ENCODE measurements around the gene IL17C. TPM values are rescaled to one million over a fixed set of nuclear protein-coding genes. Genes with fewer than 3 reads are reported as not detected.
A peak's percentile ranks its signal among the peaks of the same experiment; 100 is the strongest.

IL17C gene
- total RNA-seq, 1 experiment from 2014 or later: not detected

DNA sequence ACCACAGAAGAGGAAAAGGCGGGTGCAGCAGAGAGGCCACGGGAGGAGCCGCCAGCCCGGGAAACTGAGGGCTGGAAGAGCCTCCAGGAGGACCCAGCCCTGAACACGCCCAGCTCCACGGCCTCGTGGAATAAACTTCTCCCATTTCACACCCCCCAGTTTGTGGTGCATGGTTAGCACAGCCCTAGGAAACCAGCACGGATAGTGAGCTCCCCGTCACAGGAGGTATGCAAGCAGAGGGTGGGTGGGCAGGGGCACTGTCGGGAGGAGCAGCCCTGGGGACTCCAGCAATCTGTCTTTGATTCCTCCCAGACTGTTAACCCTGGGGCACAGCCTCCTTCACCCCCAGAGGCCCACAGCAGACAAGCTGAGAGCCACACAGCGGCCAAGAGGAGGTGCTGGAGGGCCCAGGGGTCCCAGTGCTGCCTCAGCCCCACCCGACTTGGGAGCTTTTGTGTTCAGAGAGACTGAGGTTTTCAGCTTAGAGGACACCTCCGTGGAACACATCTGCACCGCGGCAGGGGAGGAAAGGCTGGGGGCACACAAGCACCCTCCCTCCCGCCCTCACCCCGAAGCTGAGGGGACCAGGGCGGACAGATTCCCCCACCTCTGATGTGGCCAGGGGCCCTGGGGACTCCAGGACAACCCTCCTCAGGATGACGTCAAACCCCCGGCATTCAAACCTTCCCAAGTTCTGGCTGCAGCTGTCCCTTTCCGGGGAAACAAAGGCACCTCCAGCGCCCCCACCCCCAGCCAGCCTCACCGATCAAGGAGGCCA lies 1.7 kb upstream of the IL17C start:
- in situ Hi-C loops (cut with HindIII; ENCODE audit: low pct_unique_long_range_greater_than_20kb, low sequenced_read_pairs): no loop called here
- DNase-seq (ENCODE audit: low read depth): no peak

DNA sequence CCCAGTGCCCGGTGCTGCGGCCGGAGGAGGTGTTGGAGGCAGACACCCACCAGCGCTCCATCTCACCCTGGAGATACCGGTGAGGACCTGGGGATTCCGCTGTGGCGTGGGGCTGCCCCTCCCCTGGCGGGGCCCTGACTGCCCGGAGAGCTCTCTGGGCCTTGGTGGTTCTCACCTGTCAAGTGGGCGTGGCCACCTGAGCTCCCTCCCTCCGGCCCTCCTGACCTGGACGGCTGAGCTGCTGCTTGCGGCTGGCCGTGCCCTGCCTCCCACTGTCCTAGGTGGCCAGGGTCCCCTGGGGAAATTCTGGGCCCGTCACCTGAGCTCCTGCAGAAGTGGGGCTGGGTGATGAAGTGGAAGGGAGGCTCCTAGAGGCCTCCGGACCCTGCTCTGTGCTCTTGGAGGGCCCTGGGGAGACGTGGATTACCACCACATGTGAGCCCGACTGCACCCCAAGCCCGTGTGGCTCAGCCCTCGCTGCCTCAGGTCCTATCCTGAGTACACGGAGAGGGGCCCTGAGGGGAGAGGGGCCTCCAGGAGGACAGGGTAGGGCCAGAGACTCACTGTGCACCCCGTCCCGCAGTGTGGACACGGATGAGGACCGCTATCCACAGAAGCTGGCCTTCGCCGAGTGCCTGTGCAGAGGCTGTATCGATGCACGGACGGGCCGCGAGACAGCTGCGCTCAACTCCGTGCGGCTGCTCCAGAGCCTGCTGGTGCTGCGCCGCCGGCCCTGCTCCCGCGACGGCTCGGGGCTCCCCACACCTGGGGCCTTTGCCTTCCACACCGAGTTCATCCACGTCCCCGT lies 1.1 kb downstream of the IL17C start:
- in situ Hi-C loops (cut with HindIII; ENCODE audit: low pct_unique_long_range_greater_than_20kb, low sequenced_read_pairs): no loop called here
- no peak for DNase-seq (ENCODE audit: low read depth)

DNA sequence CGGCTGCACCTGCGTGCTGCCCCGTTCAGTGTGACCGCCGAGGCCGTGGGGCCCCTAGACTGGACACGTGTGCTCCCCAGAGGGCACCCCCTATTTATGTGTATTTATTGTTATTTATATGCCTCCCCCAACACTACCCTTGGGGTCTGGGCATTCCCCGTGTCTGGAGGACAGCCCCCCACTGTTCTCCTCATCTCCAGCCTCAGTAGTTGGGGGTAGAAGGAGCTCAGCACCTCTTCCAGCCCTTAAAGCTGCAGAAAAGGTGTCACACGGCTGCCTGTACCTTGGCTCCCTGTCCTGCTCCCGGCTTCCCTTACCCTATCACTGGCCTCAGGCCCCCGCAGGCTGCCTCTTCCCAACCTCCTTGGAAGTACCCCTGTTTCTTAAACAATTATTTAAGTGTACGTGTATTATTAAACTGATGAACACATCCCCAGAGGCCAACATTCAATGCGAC lies 1.7 kb downstream of the IL17C start:
- DNase-seq (ENCODE audit: low read depth): no peak
- in situ Hi-C loops (cut with HindIII; ENCODE audit: low pct_unique_long_range_greater_than_20kb, low sequenced_read_pairs): no loop called here

DNA sequence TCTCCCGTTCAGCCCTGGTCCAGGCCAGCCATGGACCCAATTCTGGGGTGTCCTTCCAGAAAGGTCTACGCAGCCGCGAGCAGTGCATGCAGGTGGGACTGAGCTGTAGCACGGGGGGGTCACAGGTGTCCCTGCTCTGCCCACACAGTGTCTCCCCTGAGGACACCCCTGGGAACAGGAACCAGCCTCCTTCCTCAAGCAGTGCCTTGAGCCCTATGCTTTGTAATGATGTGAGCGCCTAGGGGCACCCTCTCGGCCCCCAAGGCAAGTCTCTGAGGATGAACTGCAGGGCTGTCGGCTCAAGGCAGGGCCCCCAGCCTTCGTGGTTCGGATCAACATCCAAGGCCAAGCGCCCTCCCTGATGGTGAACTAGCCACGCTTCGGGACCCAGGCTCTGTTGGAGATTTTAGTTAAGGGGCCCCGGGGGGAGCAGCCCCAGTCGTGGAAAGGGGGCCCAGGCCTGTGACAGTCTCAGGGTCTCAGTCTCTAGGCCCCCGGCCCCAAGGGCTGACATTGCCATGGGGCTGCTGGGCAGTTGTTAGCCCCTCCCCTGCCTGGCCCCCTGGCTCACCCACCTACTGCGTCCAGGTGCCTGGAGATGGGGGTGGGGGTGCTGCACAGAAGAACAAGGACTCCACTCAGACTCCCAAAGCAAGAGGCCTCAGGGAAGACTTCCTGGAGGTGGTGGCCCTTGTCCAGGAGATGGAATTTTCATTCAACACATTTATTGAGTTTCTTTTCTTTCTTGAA lies 2.3 kb downstream of the IL17C start:
- DNase-seq (ENCODE audit: low read depth): no peak
- in situ Hi-C loops (cut with HindIII; ENCODE audit: low pct_unique_long_range_greater_than_20kb, low sequenced_read_pairs): no loop called here

DNA sequence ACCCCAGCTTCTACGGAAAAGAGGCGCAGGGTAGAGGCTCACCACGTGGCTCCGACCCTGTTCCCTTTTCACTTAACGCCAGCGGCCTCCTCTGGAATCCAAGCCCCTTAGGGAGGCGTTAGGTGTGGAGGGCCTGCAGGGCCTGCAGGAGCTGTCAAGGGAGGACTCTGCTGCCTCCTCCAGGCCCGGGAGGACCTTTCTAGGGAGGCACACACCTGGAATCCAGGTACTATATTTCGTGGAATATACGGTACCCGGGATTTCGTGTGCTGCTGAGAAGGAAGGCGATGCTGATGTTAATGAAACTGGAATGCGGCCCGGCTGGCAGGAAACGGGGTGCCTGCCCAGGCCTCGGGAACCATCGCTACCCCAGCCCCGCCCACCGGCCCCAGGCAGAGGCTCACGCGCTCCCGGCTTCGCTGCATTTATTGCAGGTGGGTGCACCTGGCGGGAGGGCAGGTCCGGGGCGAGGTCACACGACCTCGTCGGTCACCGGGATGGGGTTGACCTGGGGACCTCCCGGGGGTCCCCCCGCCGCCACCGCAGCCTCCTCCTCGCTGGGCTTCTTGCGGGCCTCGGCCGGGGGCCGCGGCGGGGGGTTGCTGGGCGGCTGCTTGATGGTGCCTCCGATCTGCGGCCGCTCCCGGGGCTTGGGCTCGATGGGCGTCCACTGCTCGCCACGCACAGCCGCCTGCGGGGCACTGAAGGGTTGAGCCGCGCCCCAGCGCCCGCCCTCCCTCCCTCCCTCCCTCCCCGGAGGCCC lies 4.7 kb downstream of the IL17C start:
- DNase-seq (ENCODE audit: low read depth): no peak
- in situ Hi-C loops (cut with HindIII; ENCODE audit: low pct_unique_long_range_greater_than_20kb, low sequenced_read_pairs): no loop called here

DNA sequence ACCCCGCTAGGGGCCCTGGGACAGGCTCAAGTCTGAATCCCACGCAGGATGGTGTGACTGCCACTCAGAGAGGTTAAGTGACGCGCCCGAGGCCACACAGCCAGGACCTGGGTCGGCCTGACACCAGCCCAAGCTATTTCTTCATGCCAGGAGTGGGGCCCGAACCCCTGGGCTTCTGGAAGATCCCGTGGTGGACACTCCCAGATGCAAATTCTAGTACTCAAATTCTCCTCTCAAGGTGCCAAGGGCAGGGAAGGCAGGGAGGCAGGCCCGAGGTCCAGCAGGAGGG lies 5.2 kb downstream of the IL17C start:
- in situ Hi-C loops (cut with HindIII; ENCODE audit: low pct_unique_long_range_greater_than_20kb, low sequenced_read_pairs): no loop called here
- no peak for DNase-seq (ENCODE audit: low read depth)

DNA sequence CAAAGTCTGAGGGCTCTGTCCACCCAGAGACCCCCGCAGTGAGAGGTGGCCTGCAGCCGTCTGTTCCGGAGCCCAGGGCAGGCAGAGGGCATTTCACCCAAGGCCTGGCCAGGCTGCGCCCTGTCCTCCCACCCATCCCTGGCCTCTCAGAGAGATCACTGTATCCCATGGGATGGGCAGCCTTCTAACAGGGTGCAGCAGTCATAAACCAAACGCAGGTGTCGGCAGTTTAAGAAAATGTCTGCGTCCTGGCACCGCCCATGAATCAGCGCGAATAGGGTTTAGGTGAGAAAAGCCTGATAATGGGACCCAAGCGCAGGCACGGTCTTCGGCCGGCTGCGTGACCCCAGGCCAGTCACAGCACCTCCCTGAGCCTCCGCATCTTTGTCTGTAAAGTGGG lies 7.1 kb downstream of the IL17C start:
- no peak for DNase-seq (ENCODE audit: low read depth)
- in situ Hi-C loops (cut with HindIII; ENCODE audit: low pct_unique_long_range_greater_than_20kb, low sequenced_read_pairs): no loop called here

DNA sequence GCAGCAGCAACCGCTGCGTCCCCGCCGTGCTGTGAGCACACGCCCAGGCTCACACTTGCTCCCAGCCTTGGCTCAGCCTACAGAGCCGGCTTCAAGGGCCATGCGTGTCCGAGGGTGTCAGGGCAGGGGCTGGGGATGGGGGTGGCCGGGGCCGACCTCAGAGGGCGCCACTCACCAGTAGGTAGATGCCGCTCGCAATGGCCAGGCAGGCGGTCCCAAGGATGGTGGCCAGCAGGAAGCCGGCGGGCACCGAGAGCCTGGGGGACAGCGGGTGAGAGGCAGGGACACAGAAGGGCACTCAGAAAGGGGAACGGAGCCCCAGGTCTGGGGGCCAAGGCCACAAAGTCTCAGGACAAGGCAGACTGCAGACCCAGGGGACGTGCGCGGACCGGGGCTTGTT lies 7.6 kb downstream of the IL17C start:
- DNase-seq (ENCODE audit: low read depth): no peak

DNA sequence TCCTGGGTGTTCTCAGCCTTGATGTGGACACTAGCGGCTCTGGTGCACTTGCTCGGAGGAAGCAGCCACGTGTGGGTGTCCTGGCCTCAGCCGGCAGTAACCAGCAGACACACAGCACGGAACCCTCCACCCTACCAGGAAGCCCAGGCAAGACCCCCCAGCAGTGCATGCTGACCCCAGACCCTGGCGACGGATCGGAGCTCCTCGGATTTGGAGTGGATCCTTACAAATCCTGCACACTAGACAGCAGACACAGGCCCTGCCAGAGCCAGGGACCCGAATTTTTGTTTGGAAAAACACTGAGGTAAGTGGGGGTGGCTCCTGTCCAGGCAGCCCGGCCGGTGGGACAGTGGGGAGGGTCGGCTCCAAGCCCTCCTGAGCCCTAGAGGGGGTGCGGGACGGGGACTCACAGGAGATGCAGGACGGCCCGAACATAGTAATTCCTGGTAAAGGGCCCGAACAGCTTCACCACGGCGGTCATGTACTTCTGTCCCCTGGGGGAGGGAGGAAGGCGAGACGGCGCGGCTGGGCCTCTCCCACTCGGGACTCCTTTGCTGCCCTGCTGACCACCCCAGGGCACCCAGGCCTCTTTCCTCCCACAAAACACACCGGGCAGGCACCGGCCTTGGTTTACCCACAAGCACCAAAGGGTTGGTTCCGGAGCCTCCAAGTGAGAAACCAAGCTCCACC lies 8.1 kb downstream of the IL17C start:
- in situ Hi-C loops (cut with HindIII; ENCODE audit: low pct_unique_long_range_greater_than_20kb, low sequenced_read_pairs): no loop called here
- no peak for DNase-seq (ENCODE audit: low read depth)

More for the DNA sequence above, 7.6 kb downstream of the IL17C start:
- in situ Hi-C loops (cut with HindIII; ENCODE audit: low pct_unique_long_range_greater_than_20kb, low sequenced_read_pairs): no loop called here

DNA sequence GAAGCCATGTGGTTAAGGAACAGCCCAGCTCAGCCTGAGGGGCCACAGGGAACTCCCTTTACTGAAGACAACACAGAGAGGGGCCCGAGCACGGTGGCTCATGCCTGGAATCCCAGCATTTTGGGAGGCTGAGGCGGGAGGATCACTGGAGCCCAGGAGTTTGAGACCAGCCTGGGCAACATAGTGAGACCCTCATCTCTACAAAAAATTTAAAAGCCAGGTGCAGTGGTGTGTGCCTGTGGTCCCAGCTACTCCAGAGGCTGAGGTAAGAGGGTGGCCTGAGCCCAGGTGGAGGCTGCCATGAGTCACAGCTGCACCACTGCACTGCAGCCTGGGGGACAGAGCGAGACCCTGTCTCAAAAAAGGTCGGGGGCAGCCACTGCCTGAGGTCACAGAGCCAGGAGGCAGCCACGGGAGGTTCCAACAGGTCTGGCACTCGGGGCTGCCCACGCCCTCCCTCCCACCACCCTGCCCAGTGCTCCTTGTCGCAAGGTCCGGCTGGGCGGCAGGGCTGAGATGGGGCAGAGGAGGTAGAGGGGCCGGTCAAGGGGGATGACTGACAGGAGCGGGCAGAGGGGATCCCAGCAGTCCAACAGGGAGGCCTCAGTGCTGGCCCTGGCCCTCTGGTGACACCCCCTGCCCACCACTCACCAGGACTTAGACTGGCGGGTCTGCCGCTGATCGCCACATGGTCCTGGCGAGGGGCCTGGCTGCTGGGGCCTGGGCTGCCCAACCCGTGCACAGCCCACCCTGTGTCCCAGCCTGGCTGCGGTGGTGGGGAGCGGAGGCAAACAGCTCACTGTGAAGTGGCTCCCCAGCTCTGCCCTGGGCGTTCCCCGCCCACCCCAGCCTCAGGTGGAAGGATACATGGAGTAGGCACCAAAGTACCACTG lies 9.1 kb downstream of the IL17C start:
- DNase-seq (ENCODE audit: low read depth): no peak
- in situ Hi-C loops (cut with HindIII; ENCODE audit: low pct_unique_long_range_greater_than_20kb, low sequenced_read_pairs): no loop called here

DNA sequence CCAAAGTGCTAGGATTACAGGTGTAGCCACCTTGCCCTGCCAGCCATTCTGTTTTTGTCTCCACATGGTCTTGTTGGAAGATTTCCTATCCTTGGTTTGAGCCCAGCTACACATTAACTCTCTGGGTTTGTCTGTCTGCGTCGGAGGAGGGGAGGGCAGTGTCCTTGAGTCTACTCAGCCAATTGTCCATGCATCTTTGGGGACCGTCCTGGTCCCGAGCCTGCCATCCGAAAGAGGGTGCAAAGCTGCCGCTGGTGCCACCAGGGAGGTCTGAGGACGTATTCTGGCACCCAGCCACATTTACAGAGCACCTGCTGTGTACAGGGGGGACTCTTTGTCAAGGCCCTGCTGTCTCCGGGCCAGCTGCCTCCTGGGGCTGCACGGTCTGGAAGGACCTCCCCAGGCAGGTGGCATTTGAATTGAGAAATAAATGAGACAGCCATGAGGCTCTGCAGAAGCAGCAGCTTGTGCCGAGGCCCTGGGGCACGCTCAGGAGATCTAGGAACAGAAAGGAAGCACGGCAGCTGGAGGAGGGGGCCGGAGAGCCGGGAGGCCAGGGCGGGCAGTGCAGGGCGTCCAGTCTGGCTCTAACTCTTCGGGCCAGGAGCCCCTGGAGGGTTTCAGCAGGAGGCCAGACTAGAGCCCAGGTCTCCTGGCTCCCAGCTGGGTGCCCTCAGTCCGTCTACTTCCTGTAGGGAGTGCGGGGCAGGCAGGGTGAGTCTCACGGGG lies 11.0 kb downstream of the IL17C start:
- in situ Hi-C loops (cut with HindIII; ENCODE audit: low pct_unique_long_range_greater_than_20kb, low sequenced_read_pairs): no loop called here
- no peak for DNase-seq (ENCODE audit: low read depth)

DNA sequence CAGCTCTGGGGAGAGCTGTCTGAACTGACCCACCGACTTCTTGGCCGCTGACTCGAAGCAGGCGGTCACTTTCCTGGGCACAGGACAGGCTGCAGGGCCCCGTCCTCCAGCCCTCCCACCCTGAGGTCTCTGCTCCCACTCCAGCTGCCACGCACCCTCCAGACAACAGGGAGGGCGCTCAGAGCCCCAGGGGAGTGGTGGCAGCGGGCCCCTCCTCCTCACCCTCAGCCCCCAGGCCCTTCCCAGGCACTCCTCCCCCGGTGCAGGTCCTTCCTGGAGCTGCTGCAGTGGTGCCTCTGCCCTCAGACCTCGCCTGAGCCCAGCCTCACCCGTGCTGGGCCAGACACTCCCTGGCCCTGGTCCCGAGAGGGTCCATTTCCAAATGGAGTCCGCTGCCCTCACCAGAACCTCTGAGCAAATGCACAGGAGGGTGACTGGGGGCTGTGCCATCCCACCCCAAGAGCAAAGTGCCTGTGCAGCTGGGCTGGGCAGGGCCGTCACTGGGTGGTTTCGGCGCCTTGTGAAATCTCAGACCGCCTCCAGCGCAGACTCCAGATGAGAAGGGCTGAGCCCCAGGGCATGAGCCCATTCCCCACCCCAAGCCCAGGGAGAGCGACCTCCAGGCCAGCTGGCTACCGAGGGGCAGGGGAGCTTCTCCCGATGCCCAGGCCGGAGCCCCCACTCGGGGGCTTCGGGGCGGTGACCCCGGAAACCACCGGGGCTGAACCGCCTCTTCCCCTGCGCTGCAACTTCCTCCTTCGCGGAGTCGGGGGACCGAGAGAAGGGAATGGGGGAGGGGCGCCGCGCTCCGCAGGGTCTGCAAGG lies 11.8 kb downstream of the IL17C start:
- DNase-seq (ENCODE audit: low read depth): no peak
- in situ Hi-C loops (cut with HindIII; ENCODE audit: low pct_unique_long_range_greater_than_20kb, low sequenced_read_pairs): no loop called here

DNA sequence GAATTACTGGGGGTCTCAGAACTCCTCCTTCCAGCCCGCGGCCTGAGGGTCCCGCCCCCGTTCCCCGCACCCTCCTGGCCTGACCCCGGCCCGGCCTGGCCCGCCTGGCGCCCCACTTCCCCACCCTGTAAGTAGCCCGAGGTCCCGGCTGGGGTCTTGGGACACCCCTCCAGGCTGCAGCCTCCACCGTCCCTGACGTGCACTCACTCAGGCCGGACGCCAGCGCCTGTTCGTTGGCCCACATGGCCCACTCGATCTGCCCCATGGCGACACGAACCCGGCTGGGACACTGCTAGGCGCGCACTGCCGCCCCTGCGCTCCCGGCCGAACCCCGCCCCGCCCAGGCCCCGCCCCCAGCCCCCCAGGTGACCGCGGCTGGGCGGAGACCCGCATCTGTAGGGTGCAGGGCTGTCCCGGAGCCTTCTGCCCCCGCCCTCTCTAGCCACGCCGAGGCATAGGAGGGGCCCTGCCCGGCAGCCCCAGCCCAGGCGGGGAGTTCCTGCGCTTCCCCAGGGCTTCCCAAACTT lies 12.4 kb downstream of the IL17C start, which contains the start of gene CYBA:
Gene CYBA, minus strand, starts transcription at position 305 of the 527 bp plus-strand sequence. Its CDS starts 40 bp downstream, at position 265.
- DNase-seq (ENCODE audit: low read depth): no peak
- in situ Hi-C loops (cut with HindIII; ENCODE audit: low pct_unique_long_range_greater_than_20kb, low sequenced_read_pairs): no loop called here

DNA sequence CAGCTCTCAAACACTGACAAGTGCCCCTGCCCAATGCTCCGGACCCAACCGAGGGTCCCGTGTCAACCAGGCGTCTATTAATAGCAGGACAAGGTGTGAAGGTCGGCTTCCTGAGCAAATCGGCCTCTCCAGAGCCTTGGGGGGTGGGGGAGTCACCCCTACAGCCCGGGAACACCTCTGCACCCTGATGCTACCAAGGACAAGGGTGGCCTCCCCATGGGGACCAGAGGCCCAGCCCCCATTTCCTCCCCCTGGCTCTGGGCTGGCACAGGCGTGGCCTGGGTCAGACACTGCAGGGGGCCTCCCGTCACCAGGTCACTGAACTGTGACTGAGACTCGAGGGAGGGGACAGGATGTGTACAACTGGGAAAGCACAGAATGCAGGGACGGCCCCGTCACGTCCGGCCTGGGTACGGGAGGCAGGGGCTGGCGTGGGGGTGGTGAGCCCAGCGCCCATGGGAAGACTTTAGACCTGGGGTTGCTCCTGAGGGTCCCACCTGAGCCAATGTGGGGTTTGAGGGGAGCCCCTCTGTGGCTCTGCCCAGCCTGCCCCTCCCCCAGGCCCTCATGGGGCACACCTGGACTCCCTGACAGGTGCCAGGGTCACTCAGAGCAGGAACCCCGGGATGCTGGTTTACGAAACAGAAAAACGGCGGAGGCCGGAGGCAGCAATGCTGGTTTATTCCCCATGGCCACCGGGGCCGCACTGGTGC lies 13.1 kb downstream of the IL17C start:
- in situ Hi-C loops (cut with HindIII; ENCODE audit: low pct_unique_long_range_greater_than_20kb, low sequenced_read_pairs): no loop called here
- peak; percentile 88 for DNase-seq (ENCODE audit: low read depth)

Measured in Caki2 (cell line).